SK-N-MC (cell line): Measurements from ENCODE around the gene SDK1.

ENCODE experiments used
- DNase-seq: peaks from one replicate; pipeline ENCODE4 v3.0.0-alpha.2; 2011; ENCODE audit warnings: low read depth, low spot score
- H3K27ac ChIP-seq: fragments of 200-600 bp; sonication (generic); 2 replicates; pipeline ENCODE4 v1.5.1; 2016; ENCODE audit warnings: mixed run types
- H3K36me3 ChIP-seq: fragments of 200-600 bp; sonication (generic); 2 replicates; pipeline ENCODE4 v1.6.1; 2017; ENCODE audit warnings: antibody characterized with exemption, low read length, mixed read lengths; ENCODE audit not compliant: insufficient read depth
- H3K4me3 ChIP-seq: fragments of 200-600 bp; sonication (generic); 2 replicates; pipeline ENCODE4 v1.5.1; 2016
- H3K9ac ChIP-seq: fragments of 200-600 bp; sonication (generic); 2 replicates; pipeline ENCODE4 v1.8.0; 2017; ENCODE audit warnings: mixed run types, mixed read lengths; ENCODE audit not compliant: insufficient read length
- H3K9me3 ChIP-seq: fragments of 200-600 bp; sonication (generic); 2 replicates; pipeline ENCODE4 v1.6.1; 2017; ENCODE audit warnings: low read depth, mild to moderate bottlenecking, antibody characterized with exemption, low read length, moderate library complexity, mixed read lengths
- EZH2 ChIP-seq: fragments of 200-600 bp; sonication (generic); IDR thresholded peaks from one replicate; pipeline ENCODE4 v1.6.1; 2017; ENCODE audit warnings: antibody characterized with exemption
- FOXP2 ChIP-seq: optimal IDR thresholded peaks from 2 replicates; pipeline ENCODE3; 2011; ENCODE audit warnings: mild to moderate bottlenecking, moderate library complexity; ENCODE audit not compliant: insufficient read depth; ENCODE audit errors: extremely low read length, control extremely low read depth
- POLR2AphosphoS5 ChIP-seq: IDR thresholded peaks from 2 replicates; pipeline ENCODE4 v1.6.1; 2012; ENCODE audit warnings: mild to moderate bottlenecking, low read depth, low read length, borderline replicate concordance

SDK1 gene

GRCh38 chr7:4186513-4186780 is 885.4 kb downstream of the SDK1 start:
- Histone ChIP-seq H3K9ac (no peak overlapping the region), H3K9me3 (no peaks in the 10 kb centered on the region), H3K36me3 (peaks cover 6% of the 10 kb centered on the region), H3K27ac (no peak overlapping the region), H3K4me3 (no peak overlapping the region)
- DNase-seq, result no peak
- TF ChIP-seq FOXP2 (no peak), POLR2AphosphoS5 (no peak), EZH2 (no peak)

GRCh38 chr7:4188651-4189050 is 887.6 kb downstream of the SDK1 start:
- Histone ChIP-seq H3K36me3 (peaks cover 6% of the 10 kb centered on the region), H3K4me3 (peak overlapping the region; percentile 63), H3K9ac (no peak overlapping the region), H3K27ac (peak overlapping the region; percentile 61), H3K9me3 (no peaks in the 10 kb centered on the region)
- TF ChIP-seq POLR2AphosphoS5, result no peak
- TF ChIP-seq EZH2, result no peak
- no peak for TF ChIP-seq FOXP2
- no peak for DNase-seq

- Histone ChIP-seq H3K9me3 (no peaks in the 10 kb centered on the region), H3K9ac (no peak overlapping the region), H3K36me3 (peaks cover 6% of the 10 kb centered on the region), H3K27ac (peak overlapping the region; percentile 61), H3K4me3 (peak overlapping the region; percentile 63)
- no peak for DNase-seq
- TF ChIP-seq POLR2AphosphoS5, result no peak
- no peak for TF ChIP-seq FOXP2
- TF ChIP-seq EZH2, result no peak
These were observed 888.1 kb downstream of the SDK1 start for GRCh38 chr7:4189131-4189570.

- peak overlapping the region; percentile 61 for H3K27ac ChIP-seq
- TF ChIP-seq FOXP2 (peak; percentile 12), EZH2 (no peak)
These were observed 889.2 kb downstream of the SDK1 start for GRCh38 chr7:4190010-4190981.

GRCh38 chr7:4191046-4191445 is 890.0 kb downstream of the SDK1 start:
- Histone ChIP-seq H3K9me3 (no peaks in the 10 kb centered on the region), H3K27ac (no peak overlapping the region), H3K4me3 (no peak overlapping the region), H3K9ac (no peak overlapping the region), H3K36me3 (peaks cover 6% of the 10 kb centered on the region)
- DNase-seq, result no peak
- TF ChIP-seq POLR2AphosphoS5, result no peak
- TF ChIP-seq FOXP2, result no peak
- no peak for TF ChIP-seq EZH2

More at GRCh38 chr7:4190010-4190981, 889.2 kb downstream of the SDK1 start:
- no peak for DNase-seq
- Histone ChIP-seq H3K4me3 (peak overlapping the region; percentile 26; the same call in 1 of the 2 replicates), H3K36me3 (peaks cover 6% of the 10 kb centered on the region), H3K9ac (no peak overlapping the region), H3K9me3 (no peaks in the 10 kb centered on the region)

GRCh38 chr7:4191525-4191924 is 890.5 kb downstream of the SDK1 start:
- no peak overlapping the region for H3K9ac ChIP-seq
- H3K27ac ChIP-seq, result no peak overlapping the region
- peaks cover 6% of the 10 kb centered on the region for H3K36me3 ChIP-seq
- TF ChIP-seq EZH2 (no peak), FOXP2 (no peak), POLR2AphosphoS5 (no peak)
- no peak overlapping the region for H3K4me3 ChIP-seq
- no peaks in the 10 kb centered on the region for H3K9me3 ChIP-seq
- DNase-seq, result no peak

GRCh38 chr7:4195660-4196059 is 894.6 kb downstream of the SDK1 start:
- no peak overlapping the region for H3K27ac ChIP-seq

GRCh38 chr7:4196121-4196819 is 895.2 kb downstream of the SDK1 start:
- Histone ChIP-seq H3K9me3 (no peaks in the 10 kb centered on the region), H3K9ac (no peak overlapping the region), H3K27ac (no peak overlapping the region), H3K36me3 (no peaks in the 10 kb centered on the region; the same call in 1 of the 2 replicates), H3K4me3 (no peak overlapping the region)
- TF ChIP-seq POLR2AphosphoS5 (no peak), EZH2 (no peak), FOXP2 (no peak)
- no peak for DNase-seq

More at GRCh38 chr7:4195660-4196059, 894.6 kb downstream of the SDK1 start:
- Histone ChIP-seq H3K9me3 (no peaks in the 10 kb centered on the region), H3K9ac (no peak overlapping the region), H3K4me3 (no peak overlapping the region), H3K36me3 (no peaks in the 10 kb centered on the region; the same call in 1 of the 2 replicates)
- TF ChIP-seq POLR2AphosphoS5, result no peak
- TF ChIP-seq EZH2, result no peak
- TF ChIP-seq FOXP2, result no peak
- no peak for DNase-seq
